Stimulated activated CD8-positive, alpha-beta memory T cell treated with anti-CD3 and anti-CD28 coated beads, Interleukin-7, amount 100 ng/mL, for 24 hours (primary cell): ENCODE results near the gene PARP8.
"Not testable (repeated sequence)": the region's sequence is repeated elsewhere in the genome, so short reads cannot be mapped to it uniquely, and the experiment has no call there.

Experiments
- DNase-seq: peaks from one replicate; pipeline ENCODE4 v3.0.0-alpha.2; 2020; ENCODE audit warnings: low read depth

Gene PARP8

GRCh38 chr5:50786073-50786472 is 119.6 kb downstream of the PARP8 start:
- no peak for DNase-seq

- no peak for DNase-seq
These were observed 125.4 kb downstream of the PARP8 start for GRCh38 chr5:50791813-50792212.

- DNase-seq = no peak
These were observed 126.4 kb downstream of the PARP8 start for GRCh38 chr5:50792843-50793242.

GRCh38 chr5:50794812-50795211 is 128.4 kb downstream of the PARP8 start:
- DNase-seq = no peak

GRCh38 chr5:50798002-50798401 is 131.6 kb downstream of the PARP8 start:
- no peak for DNase-seq

- DNase-seq = no peak
These were observed 133.2 kb downstream of the PARP8 start for GRCh38 chr5:50799596-50799995.

- no peak for DNase-seq
These were observed 134.0 kb downstream of the PARP8 start for GRCh38 chr5:50800410-50800809.

GRCh38 chr5:50807661-50808060 is 141.2 kb downstream of the PARP8 start:
- no peak for DNase-seq

GRCh38 chr5:50808406-50808805 is 142.0 kb downstream of the PARP8 start:
- DNase-seq = no peak

- not testable (repeated sequence) for DNase-seq
These were observed 145.3 kb downstream of the PARP8 start for GRCh38 chr5:50811746-50812145.

GRCh38 chr5:50813691-50814090 is 147.3 kb downstream of the PARP8 start:
- DNase-seq = no peak

- DNase-seq = no peak
These were observed 148.1 kb downstream of the PARP8 start for GRCh38 chr5:50814556-50814955.

- DNase-seq = no peak
These were observed 155.6 kb downstream of the PARP8 start for GRCh38 chr5:50822046-50822445.

GRCh38 chr5:50822761-50823160 is 156.3 kb downstream of the PARP8 start:
- no peak for DNase-seq

GRCh38 chr5:50823568-50823967 is 157.1 kb downstream of the PARP8 start:
- no peak for DNase-seq

GRCh38 chr5:50824109-50824508 is 157.7 kb downstream of the PARP8 start:
- no peak for DNase-seq

GRCh38 chr5:50827516-50828247 is 161.2 kb downstream of the PARP8 start:
- no peak for DNase-seq

- DNase-seq = no peak
These were observed 162.6 kb downstream of the PARP8 start for GRCh38 chr5:50829023-50829422.

- no peak for DNase-seq
These were observed 166.3 kb downstream of the PARP8 start for GRCh38 chr5:50832657-50833284.

GRCh38 chr5:50836356-50836755 is 169.9 kb downstream of the PARP8 start:
- no peak for DNase-seq

GRCh38 chr5:50839472-50839871 is 173.0 kb downstream of the PARP8 start:
- DNase-seq = no peak

- DNase-seq = no peak
These were observed 176.7 kb downstream of the PARP8 start for GRCh38 chr5:50843091-50843490.

GRCh38 chr5:50846261-50846660 is 179.8 kb downstream of the PARP8 start:
- DNase-seq = no peak

- no peak for DNase-seq
These were observed 183.1 kb downstream of the PARP8 start for GRCh38 chr5:50849554-50849953.
